ENCODE measurements around the gene RFTN2. TPM values are rescaled to one million over a fixed set of nuclear protein-coding genes. Genes with fewer than 3 reads are reported as not detected.

Gene RFTN2
- total RNA-seq, 1 donor from 2014 or later, result 4.8 TPM

GRCh38 chr2:197673606-197674005, 1.8 kb downstream of the RFTN2 start:
- H3K4me1 ChIP-seq, result peaks cover 0 to 10% of the 10 kb centered on the region in 2 donors
- peaks cover 6 to 30% of the 10 kb centered on the region in 2 donors for H3K9me3 ChIP-seq
- no peak overlapping the region for H3K27ac ChIP-seq
- H3K36me3 ChIP-seq, result peaks cover 2 to 3% of the 10 kb centered on the region in 2 donors
- no peak for DNase-seq (ENCODE audit: low spot score in 2 of 2)
- TF ChIP-seq, protein P1, sequence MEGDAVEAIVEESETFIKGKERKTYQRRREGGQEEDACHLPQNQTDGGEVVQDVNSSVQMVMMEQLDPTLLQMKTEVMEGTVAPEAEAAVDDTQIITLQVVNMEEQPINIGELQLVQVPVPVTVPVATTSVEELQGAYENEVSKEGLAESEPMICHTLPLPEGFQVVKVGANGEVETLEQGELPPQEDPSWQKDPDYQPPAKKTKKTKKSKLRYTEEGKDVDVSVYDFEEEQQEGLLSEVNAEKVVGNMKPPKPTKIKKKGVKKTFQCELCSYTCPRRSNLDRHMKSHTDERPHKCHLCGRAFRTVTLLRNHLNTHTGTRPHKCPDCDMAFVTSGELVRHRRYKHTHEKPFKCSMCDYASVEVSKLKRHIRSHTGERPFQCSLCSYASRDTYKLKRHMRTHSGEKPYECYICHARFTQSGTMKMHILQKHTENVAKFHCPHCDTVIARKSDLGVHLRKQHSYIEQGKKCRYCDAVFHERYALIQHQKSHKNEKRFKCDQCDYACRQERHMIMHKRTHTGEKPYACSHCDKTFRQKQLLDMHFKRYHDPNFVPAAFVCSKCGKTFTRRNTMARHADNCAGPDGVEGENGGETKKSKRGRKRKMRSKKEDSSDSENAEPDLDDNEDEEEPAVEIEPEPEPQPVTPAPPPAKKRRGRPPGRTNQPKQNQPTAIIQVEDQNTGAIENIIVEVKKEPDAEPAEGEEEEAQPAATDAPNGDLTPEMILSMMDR (IDR thresholded peaks at IDR 0.05), result no peak
- intact Hi-C loops (cut with DNase I), result loop anchor here (10.0 kb wide), 2 partner anchors 219 to 749 kb away; partner anchors contain the start of genes COQ10B and PGAP1
- H3K27me3 ChIP-seq, result no peaks in the 10 kb centered on the region
- peak overlapping the region; percentile 48 to 65 for H3K4me3 ChIP-seq

GRCh38 chr2:197673106-197673505, 2.3 kb downstream of the RFTN2 start:
- H3K4me1 ChIP-seq, result peaks cover 0 to 10% of the 10 kb centered on the region in 2 donors
- TF ChIP-seq, protein P1 (IDR thresholded peaks at IDR 0.05), result no peak
- peak overlapping the region in 1 of 2 donors; percentile 65 for H3K4me3 ChIP-seq
- no peak overlapping the region for H3K27ac ChIP-seq
- H3K9me3 ChIP-seq, result peaks cover 11 to 35% of the 10 kb centered on the region in 2 donors
- no peak for DNase-seq (ENCODE audit: low spot score in 2 of 2)
- H3K36me3 ChIP-seq, result peaks cover 3 to 6% of the 10 kb centered on the region in 2 donors
- no peaks in the 10 kb centered on the region for H3K27me3 ChIP-seq
- intact Hi-C loops (cut with DNase I), result loop anchor here (10.0 kb wide), 2 partner anchors 218 to 748 kb away; partner anchors contain the start of genes COQ10B and PGAP1

GRCh38 chr2:197672371-197672893, 3.0 kb downstream of the RFTN2 start:
- Histone ChIP-seq H3K27me3 (no peaks in the 10 kb centered on the region), H3K27ac (no peak overlapping the region), H3K4me1 (peaks cover 0 to 10% of the 10 kb centered on the region in 2 donors), H3K4me3 (peak overlapping the region in 1 of 2 donors; percentile 65), H3K36me3 (peaks cover 3 to 6% of the 10 kb centered on the region in 2 donors), H3K9me3 (peaks cover 18 to 41% of the 10 kb centered on the region in 2 donors)
- intact Hi-C loops (cut with DNase I), result loop anchor here (10.0 kb wide), 2 partner anchors 218 to 748 kb away; partner anchors contain the start of genes COQ10B and PGAP1
- TF ChIP-seq, protein P1 (IDR thresholded peaks at IDR 0.05), result no peak
- DNase-seq (ENCODE audit: low spot score in 2 of 2), result no peak

GRCh38 chr2:197669077-197669476, 6.3 kb downstream of the RFTN2 start:
- intact Hi-C loops (cut with DNase I), result no loop called here
- H3K27me3 ChIP-seq, result no peaks in the 10 kb centered on the region
- H3K27ac ChIP-seq, result no peak overlapping the region
- DNase-seq (ENCODE audit: low spot score in 2 of 2), result no peak
- TF ChIP-seq, protein P1 (IDR thresholded peaks at IDR 0.05), result no peak
- H3K4me3 ChIP-seq, result no peak overlapping the region
- peaks cover 36 to 74% of the 10 kb centered on the region in 2 donors for H3K9me3 ChIP-seq
- peaks cover 3 to 6% of the 10 kb centered on the region in 2 donors for H3K36me3 ChIP-seq
- H3K4me1 ChIP-seq, result peaks cover 0 to 3% of the 10 kb centered on the region in 2 donors

GRCh38 chr2:197668296-197668695, 7.1 kb downstream of the RFTN2 start:
- Histone ChIP-seq H3K9me3 (peaks cover 36 to 82% of the 10 kb centered on the region in 2 donors), H3K4me1 (peaks cover 0 to 3% of the 10 kb centered on the region in 2 donors), H3K27me3 (no peaks in the 10 kb centered on the region), H3K4me3 (no peak overlapping the region), H3K27ac (no peak overlapping the region), H3K36me3 (peaks cover 3 to 6% of the 10 kb centered on the region in 2 donors)
- TF ChIP-seq, protein P1 (IDR thresholded peaks at IDR 0.05), result no peak
- DNase-seq (ENCODE audit: low spot score in 2 of 2), result no peak
- intact Hi-C loops (cut with DNase I), result no loop called here

Measured in ascending aorta (tissue), 2 donors.